ENCODE results near the gene PRKRA. TPM values are rescaled to one million over a fixed set of nuclear protein-coding genes. Genes with fewer than 3 reads are reported as not detected.

Gene PRKRA
- total and polyA plus RNA-seq, 2 of the 13 experiments (the other 11 are each of a cell fraction or from before 2014, with no cell fraction given), result 53.1 to 74.7 TPM

DNA sequence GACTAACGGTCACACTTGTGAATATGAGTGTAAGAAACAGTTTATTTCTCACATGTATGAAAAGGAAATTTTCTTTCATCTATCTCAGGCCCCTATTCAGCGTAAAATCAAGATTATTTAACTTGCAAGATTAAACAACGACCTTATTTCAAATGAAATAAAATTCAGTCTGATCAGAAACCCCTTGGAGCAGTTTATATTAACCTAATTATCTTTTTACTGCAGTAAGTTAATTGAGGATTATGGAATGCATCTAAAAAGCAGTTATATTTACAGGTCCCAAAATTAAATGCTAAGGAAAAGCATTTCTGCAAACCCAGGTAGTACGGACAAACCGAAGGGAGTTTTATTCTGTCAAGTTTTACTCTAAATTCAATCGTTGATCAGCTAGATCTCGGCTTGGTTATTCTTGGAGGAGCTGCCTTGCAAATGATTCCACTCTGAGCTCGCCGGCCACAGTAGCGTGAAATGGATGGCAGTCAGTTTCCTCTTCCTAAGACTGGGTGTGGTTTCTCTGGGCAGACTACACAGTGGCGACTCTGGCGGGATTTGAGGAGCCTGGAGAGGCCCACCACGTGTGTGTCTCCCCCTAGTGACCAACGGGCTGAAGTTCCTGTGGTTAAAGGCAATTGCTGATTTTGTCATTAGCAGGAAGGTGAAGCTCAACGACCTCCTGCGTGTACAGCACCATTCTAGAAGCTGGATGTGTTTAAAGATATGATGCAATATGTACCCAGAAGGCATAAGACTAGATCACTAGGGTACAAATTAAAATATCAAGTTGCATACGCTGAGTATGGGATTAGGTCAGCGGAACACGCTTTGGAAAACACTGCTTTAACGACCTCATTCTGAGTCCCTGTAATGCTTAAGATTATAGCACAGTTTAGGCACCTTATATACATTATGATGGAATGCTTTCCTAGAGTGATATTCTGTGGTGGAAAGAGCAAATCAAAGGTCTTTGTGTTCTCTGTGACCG, 36.4 kb downstream of the PRKRA start (continued):
- TF ChIP-seq, protein P1, sequence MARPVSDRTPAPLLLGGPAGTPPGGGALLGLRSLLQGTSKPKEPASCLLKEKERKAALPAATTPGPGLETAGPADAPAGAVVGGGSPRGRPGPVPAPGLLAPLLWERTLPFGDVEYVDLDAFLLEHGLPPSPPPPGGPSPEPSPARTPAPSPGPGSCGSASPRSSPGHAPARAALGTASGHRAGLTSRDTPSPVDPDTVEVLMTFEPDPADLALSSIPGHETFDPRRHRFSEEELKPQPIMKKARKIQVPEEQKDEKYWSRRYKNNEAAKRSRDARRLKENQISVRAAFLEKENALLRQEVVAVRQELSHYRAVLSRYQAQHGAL (CRISPR knock-in tag; IDR thresholded peaks at IDR 0.05; ENCODE audit: not compliant biosample characterization), result no peak
- no peak for TF ChIP-seq ZNF431 (CRISPR knock-in tag; IDR thresholded peaks at IDR 0.05; ENCODE audit: borderline replicate concordance, low read depth)
- TF ChIP-seq NFE2L1 (CRISPR knock-in tag; IDR thresholded peaks at IDR 0.05; ENCODE audit: borderline replicate concordance), result no peak
- TF ChIP-seq, protein P2, sequence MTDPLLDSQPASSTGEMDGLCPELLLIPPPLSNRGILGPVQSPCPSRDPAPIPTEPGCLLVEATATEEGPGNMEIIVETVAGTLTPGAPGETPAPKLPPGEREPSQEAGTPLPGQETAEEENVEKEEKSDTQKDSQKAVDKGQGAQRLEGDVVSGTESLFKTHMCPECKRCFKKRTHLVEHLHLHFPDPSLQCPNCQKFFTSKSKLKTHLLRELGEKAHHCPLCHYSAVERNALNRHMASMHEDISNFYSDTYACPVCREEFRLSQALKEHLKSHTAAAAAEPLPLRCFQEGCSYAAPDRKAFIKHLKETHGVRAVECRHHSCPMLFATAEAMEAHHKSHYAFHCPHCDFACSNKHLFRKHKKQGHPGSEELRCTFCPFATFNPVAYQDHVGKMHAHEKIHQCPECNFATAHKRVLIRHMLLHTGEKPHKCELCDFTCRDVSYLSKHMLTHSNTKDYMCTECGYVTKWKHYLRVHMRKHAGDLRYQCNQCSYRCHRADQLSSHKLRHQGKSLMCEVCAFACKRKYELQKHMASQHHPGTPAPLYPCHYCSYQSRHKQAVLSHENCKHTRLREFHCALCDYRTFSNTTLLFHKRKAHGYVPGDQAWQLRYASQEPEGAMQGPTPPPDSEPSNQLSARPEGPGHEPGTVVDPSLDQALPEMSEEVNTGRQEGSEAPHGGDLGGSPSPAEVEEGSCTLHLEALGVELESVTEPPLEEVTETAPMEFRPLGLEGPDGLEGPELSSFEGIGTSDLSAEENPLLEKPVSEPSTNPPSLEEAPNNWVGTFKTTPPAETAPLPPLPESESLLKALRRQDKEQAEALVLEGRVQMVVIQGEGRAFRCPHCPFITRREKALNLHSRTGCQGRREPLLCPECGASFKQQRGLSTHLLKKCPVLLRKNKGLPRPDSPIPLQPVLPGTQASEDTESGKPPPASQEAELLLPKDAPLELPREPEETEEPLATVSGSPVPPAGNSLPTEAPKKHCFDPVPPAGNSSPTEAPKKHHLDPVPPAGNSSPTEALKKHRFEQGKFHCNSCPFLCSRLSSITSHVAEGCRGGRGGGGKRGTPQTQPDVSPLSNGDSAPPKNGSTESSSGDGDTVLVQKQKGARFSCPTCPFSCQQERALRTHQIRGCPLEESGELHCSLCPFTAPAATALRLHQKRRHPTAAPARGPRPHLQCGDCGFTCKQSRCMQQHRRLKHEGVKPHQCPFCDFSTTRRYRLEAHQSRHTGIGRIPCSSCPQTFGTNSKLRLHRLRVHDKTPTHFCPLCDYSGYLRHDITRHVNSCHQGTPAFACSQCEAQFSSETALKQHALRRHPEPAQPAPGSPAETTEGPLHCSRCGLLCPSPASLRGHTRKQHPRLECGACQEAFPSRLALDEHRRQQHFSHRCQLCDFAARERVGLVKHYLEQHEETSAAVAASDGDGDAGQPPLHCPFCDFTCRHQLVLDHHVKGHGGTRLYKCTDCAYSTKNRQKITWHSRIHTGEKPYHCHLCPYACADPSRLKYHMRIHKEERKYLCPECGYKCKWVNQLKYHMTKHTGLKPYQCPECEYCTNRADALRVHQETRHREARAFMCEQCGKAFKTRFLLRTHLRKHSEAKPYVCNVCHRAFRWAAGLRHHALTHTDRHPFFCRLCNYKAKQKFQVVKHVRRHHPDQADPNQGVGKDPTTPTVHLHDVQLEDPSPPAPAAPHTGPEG (CRISPR knock-in tag; IDR thresholded peaks at IDR 0.05), result no peak
- no peak for TF ChIP-seq ZNF543 (CRISPR knock-in tag; IDR thresholded peaks at IDR 0.05)
- no peak for TF ChIP-seq ZNF839 (CRISPR knock-in tag; IDR thresholded peaks at IDR 0.05; ENCODE audit: borderline replicate concordance)
- TF ChIP-seq, protein P3, sequence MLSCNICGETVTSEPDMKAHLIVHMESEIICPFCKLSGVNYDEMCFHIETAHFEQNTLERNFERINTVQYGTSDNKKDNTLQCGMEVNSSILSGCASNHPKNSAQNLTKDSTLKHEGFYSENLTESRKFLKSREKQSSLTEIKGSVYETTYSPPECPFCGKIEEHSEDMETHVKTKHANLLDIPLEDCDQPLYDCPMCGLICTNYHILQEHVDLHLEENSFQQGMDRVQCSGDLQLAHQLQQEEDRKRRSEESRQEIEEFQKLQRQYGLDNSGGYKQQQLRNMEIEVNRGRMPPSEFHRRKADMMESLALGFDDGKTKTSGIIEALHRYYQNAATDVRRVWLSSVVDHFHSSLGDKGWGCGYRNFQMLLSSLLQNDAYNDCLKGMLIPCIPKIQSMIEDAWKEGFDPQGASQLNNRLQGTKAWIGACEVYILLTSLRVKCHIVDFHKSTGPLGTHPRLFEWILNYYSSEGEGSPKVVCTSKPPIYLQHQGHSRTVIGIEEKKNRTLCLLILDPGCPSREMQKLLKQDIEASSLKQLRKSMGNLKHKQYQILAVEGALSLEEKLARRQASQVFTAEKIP (CRISPR knock-in tag; IDR thresholded peaks at IDR 0.05; ENCODE audit: borderline replicate concordance), result no peak
- TF ChIP-seq ZC3H4 (CRISPR knock-in tag; IDR thresholded peaks at IDR 0.05; ENCODE audit: borderline replicate concordance), result no peak
- 0 out of 2 replicates have a peak, but pooled peaks have one; percentile 57 for TF ChIP-seq FOXC1 (CRISPR knock-in tag; IDR thresholded peaks at IDR 0.05; ENCODE audit: borderline replicate concordance)
- no peak for TF ChIP-seq HNRNPUL1 (IDR thresholded peaks at IDR 0.05; ENCODE audit: low read depth, low read length)
- no peak; the same call in 1 of the 2 replicates for TF ChIP-seq MTF2 (CRISPR knock-in tag; IDR thresholded peaks at IDR 0.05; ENCODE audit: borderline replicate concordance)
- TF ChIP-seq ZNF883 (CRISPR knock-in tag; IDR thresholded peaks at IDR 0.05; ENCODE audit: not compliant biosample characterization), result no peak
- TF ChIP-seq, protein P4, sequence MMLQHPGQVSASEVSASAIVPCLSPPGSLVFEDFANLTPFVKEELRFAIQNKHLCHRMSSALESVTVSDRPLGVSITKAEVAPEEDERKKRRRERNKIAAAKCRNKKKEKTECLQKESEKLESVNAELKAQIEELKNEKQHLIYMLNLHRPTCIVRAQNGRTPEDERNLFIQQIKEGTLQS (CRISPR knock-in tag; IDR thresholded peaks at IDR 0.05), result peak; percentile 57; the same call in 1 of the 2 replicates
- peak; percentile 36; the same call in 1 of the 2 replicates for TF ChIP-seq ZNF772 (CRISPR knock-in tag; IDR thresholded peaks at IDR 0.05)
- peak; percentile 32; the same call in 1 of the 2 replicates for TF ChIP-seq BHLHE40 (IDR thresholded peaks at IDR 0.05; ENCODE audit: low read length)
- no peak; the same call in 1 of the 2 replicates for TF ChIP-seq ARID2 (CRISPR knock-in tag; IDR thresholded peaks at IDR 0.05; ENCODE audit: borderline replicate concordance)
- peak; percentile 99 for TF ChIP-seq XRCC5 (optimal IDR thresholded peaks at IDR 0.05; ENCODE audit: low read length)
